ENCODE data around the gene PTPRU. TPM values are rescaled to one million over a fixed set of nuclear protein-coding genes. Genes with fewer than 3 reads are reported as not detected.

The PTPRU gene
- total RNA-seq, 2 donors from 2014 or later = 24.1 to 40.2 TPM

DNA sequence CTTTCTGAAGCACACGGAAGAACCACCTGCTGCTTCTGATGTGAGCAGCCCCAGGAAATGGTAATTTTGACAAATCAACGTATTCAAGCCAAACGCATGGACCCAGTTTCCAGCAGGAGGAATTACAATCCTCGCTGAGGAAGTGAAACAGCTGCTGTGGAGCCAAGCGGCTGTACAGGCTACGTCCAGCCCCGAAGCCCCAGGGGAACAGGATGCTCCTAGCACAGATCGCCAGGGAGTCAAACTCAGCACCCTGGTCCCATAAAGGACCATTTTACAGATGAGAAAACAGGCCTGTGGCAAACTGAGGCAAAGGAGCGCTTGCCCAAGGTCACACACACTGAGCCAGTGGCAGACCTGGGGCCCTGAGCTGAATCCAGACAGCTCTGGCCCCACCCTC, 108.0 kb downstream of the PTPRU start:
- 56 to 59% methylated on average over 3 to 9 of the region's 9 CpGs for WGBS, 2 donors
- ATAC-seq (no peak), DNase-seq (no peak)
- Histone ChIP-seq H3K27ac (no peak overlapping the region), H3K9me3 (no peaks in the 10 kb centered on the region), H3K36me3 (replicated peaks in 1 of 2; ENCODE audit: insufficient read depth in 1 of 2, low read depth in 2 of 2) (no peaks in the 10 kb centered on the region), H3K4me3 (no peak overlapping the region), H3K4me1 (no peaks in the 10 kb centered on the region), H3K27me3 (no peaks in the 10 kb centered on the region)
- intact Hi-C loops (cut with DNase I) = no loop called here
- no peak for TF ChIP-seq CTCF (IDR thresholded peaks at IDR 0.05)
- no peak for TF ChIP-seq POLR2A (IDR thresholded peaks at IDR 0.05)

GRCh38 chr1:29346576-29346975, 110.3 kb downstream of the PTPRU start:
- H3K4me1 ChIP-seq = no peaks in the 10 kb centered on the region
- no peaks in the 10 kb centered on the region for H3K9me3 ChIP-seq
- no peak for DNase-seq
- TF ChIP-seq POLR2A (IDR thresholded peaks at IDR 0.05) = no peak
- TF ChIP-seq CTCF (IDR thresholded peaks at IDR 0.05) = no peak
- no peaks in the 10 kb centered on the region for H3K27me3 ChIP-seq
- WGBS, 2 donors = 67 to 77% methylated on average over 2 of the region's 2 CpGs
- intact Hi-C loops (cut with DNase I) = no loop called here
- no peaks in the 10 kb centered on the region for H3K36me3 ChIP-seq (replicated peaks in 1 of 2; ENCODE audit: insufficient read depth in 1 of 2, low read depth in 2 of 2)
- H3K4me3 ChIP-seq = no peak overlapping the region
- H3K27ac ChIP-seq = no peak overlapping the region
- ATAC-seq = no peak

DNA sequence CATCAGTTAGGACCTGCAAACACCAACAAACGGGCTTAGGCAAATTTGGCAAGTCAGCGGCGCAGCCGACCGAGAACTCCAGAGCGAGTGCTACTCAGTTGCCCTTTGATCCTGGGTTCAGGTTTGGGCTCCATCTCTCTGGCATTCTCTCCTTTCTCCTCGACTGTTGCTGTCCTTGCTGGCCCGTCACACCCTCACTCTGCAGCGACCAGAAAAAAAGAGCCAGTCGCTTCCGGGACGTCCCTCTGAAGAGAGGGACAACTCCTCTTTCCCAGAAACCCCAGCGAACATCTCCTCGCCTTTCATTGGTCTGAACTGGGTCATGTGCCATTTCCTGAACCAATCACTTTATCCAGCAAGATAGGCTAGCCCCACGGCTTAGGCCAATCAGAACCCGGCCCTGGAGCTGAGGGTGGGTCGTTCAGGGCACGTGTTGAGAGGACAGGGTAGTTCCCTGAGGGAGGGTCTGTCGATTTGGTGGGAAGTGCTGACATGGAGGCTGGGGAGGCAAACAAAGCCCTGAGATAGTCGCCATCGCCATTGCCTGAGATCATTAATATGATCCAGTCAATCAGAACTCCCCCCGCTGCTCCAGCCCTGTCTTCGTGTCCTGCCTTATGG, 113.7 kb downstream of the PTPRU start:
- Histone ChIP-seq H3K27ac (no peak overlapping the region), H3K9me3 (no peaks in the 10 kb centered on the region), H3K27me3 (no peaks in the 10 kb centered on the region), H3K4me1 (no peaks in the 10 kb centered on the region), H3K36me3 (replicated peaks in 1 of 2; ENCODE audit: insufficient read depth in 1 of 2, low read depth in 2 of 2) (no peaks in the 10 kb centered on the region), H3K4me3 (no peak overlapping the region)
- intact Hi-C loops (cut with DNase I) = no loop called here
- ATAC-seq (no peak), DNase-seq (no peak)
- WGBS, 2 donors = 72 to 75% methylated on average over 20 to 23 of the region's 23 CpGs
- TF ChIP-seq CTCF (IDR thresholded peaks at IDR 0.05) (no peak), POLR2A (IDR thresholded peaks at IDR 0.05) (no peak)

- TF ChIP-seq CTCF (IDR thresholded peaks at IDR 0.05) = no peak
- no peak for TF ChIP-seq POLR2A (IDR thresholded peaks at IDR 0.05)
- H3K4me1 ChIP-seq = no peaks in the 10 kb centered on the region
- no peaks in the 10 kb centered on the region for H3K36me3 ChIP-seq (replicated peaks in 1 of 2; ENCODE audit: insufficient read depth in 1 of 2, low read depth in 2 of 2)
- H3K27ac ChIP-seq = no peak overlapping the region
- no peak for DNase-seq
- 65 to 77% methylated on average over 4 of the region's 4 CpGs for WGBS, 2 donors
- no peaks in the 10 kb centered on the region for H3K9me3 ChIP-seq
- H3K27me3 ChIP-seq = no peaks in the 10 kb centered on the region
- ATAC-seq = no peak
- intact Hi-C loops (cut with DNase I) = no loop called here
- H3K4me3 ChIP-seq = no peak overlapping the region
These were observed 116.5 kb downstream of the PTPRU start for GRCh38 chr1:29352719-29353420.
